HTR-8/SVneo (cell line): Measurements from ENCODE around the gene SLC39A7.

Source experiments
- DNase-seq: peaks from one replicate; pipeline ENCODE4 v3.0.0; 2011; ENCODE audit warnings: low spot score, mixed read lengths; ENCODE audit not compliant: insufficient read length
- FAIRE-seq: peaks from 2 replicates; lab custom pipeline; 2011; peaks lifted over from hg19 to GRCh38; lab: Jason Lieb, UNC

Gene SLC39A7

GRCh38 chr6:33203443-33204164 lies 2.9 kb downstream of the SLC39A7 start:
- no peak for DNase-seq
- FAIRE-seq, result no peak

- no peak for DNase-seq
- FAIRE-seq, result no peak
These were observed 3.4 kb downstream of the SLC39A7 start for GRCh38 chr6:33204165-33204414.

GRCh38 chr6:33204415-33205190 lies 3.9 kb downstream of the SLC39A7 start, which contains the start of gene HSD17B8:
Gene HSD17B8, plus strand, starts transcription at chr6:33204655. Its CDS starts 14 bp downstream, at chr6:33204669.
- DNase-seq (peak; percentile 59), FAIRE-seq (no peak)

- FAIRE-seq (no peak), DNase-seq (peak; percentile 47)
These were observed 4.7 kb downstream of the SLC39A7 start for GRCh38 chr6:33205191-33206026.

GRCh38 chr6:33206027-33206863 lies 5.6 kb downstream of the SLC39A7 start:
- FAIRE-seq (no peak), DNase-seq (no peak)

GRCh38 chr6:33206864-33207551 lies 6.3 kb downstream of the SLC39A7 start:
- no peak for DNase-seq
- no peak for FAIRE-seq

- DNase-seq, result no peak
- no peak for FAIRE-seq
These were observed 7.0 kb downstream of the SLC39A7 start for GRCh38 chr6:33207552-33208090.

GRCh38 chr6:33208091-33208967 lies 7.7 kb downstream of the SLC39A7 start, which contains the start of gene RING1:
Gene RING1, plus strand, starts transcription at chr6:33208500. Its CDS starts 323 bp downstream, at chr6:33208823.
- FAIRE-seq (peak; percentile 95), DNase-seq (peak; percentile 88)

- FAIRE-seq (no peak), DNase-seq (no peak)
These were observed 9.2 kb downstream of the SLC39A7 start for GRCh38 chr6:33209856-33210255.

GRCh38 chr6:33211136-33211535 lies 10.5 kb downstream of the SLC39A7 start:
- no peak for DNase-seq
- FAIRE-seq, result no peak

GRCh38 chr6:33211666-33212422 lies 11.2 kb downstream of the SLC39A7 start:
- FAIRE-seq (no peak), DNase-seq (no peak)

- DNase-seq (no peak), FAIRE-seq (peak; percentile 63)
These were observed 12.1 kb downstream of the SLC39A7 start for GRCh38 chr6:33212857-33213165.

- DNase-seq, result no peak
- peak; percentile 67 for FAIRE-seq
These were observed 12.7 kb downstream of the SLC39A7 start for GRCh38 chr6:33213166-33213988.

GRCh38 chr6:33213989-33214335 lies 13.3 kb downstream of the SLC39A7 start:
- no peak for DNase-seq
- FAIRE-seq, result no peak

GRCh38 chr6:33215271-33216116 lies 14.8 kb downstream of the SLC39A7 start:
- DNase-seq, result no peak
- no peak for FAIRE-seq

GRCh38 chr6:33216117-33216649 lies 15.5 kb downstream of the SLC39A7 start:
- no peak for DNase-seq
- FAIRE-seq, result no peak
